Panc1 (cell line): ENCODE measurements around the gene OSTF1. TPM values are rescaled to one million over a fixed set of nuclear protein-coding genes. Genes with fewer than 3 reads are reported as not detected.

ENCODE experiments used
- ATAC-seq: fragments of 200-7000 bp; cut with Tn5 transposase; 2 replicates; pipeline ENCODE4 v1.9.1; 2020; ENCODE audit warnings: mild to moderate bottlenecking, moderate library complexity
- BruUV-seq: library from RNA; stranded (reverse); fragments of 400-500 nt; replicated peaks from 2 replicates; lab custom pipeline; 2021; lab: Mats Ljungman, UMichigan
- CTCF ChIA-PET: fragments of 300-600 bp; sonication (Branson Sonifier 250); formaldehyde crosslinking; loops from one replicate; lab custom pipeline; 2022; ENCODE audit warnings: antibody characterized with exemption; lab: Charles Lee
- POLR2A ChIA-PET: fragments of 300-600 bp; sonication (Branson Sonifier 250); formaldehyde crosslinking; loops from one replicate; lab custom pipeline; 2022; ENCODE audit warnings: antibody characterized with exemption; lab: Charles Lee
- DNase-seq: peaks from one replicate; pipeline ENCODE4 v3.0.0-alpha.2; 2010; ENCODE audit warnings: low read depth, low spot score
- H3K27ac ChIP-seq: 2 replicates; pipeline ENCODE4 v1.5.1; 2011; ENCODE audit warnings: mild to moderate bottlenecking, low read length, inconsistent platforms
- H3K27me3 ChIP-seq: fragments of 200-500 bp; sonication (Bioruptor generic); 2 replicates; pipeline ENCODE4 v1.6.0; 2014; ENCODE audit warnings: low read length, inconsistent platforms; ENCODE audit not compliant: control insufficient read depth, insufficient read depth
- H3K36me3 ChIP-seq: fragments of 200-500 bp; sonication (Bioruptor generic); 2 replicates; pipeline ENCODE4 v1.5.1; 2014; ENCODE audit warnings: inconsistent platforms, mild to moderate bottlenecking, low read length, moderate library complexity; ENCODE audit not compliant: control insufficient read depth, insufficient read depth
- H3K4me1 ChIP-seq: 2 replicates; pipeline ENCODE4 v1.5.1; 2011; ENCODE audit warnings: inconsistent platforms, mild to moderate bottlenecking, low read length, moderate library complexity; ENCODE audit not compliant: control insufficient read depth, insufficient read depth
- H3K4me3 ChIP-seq, 2 experiments: 2 replicates each; pipeline ENCODE4 v1.5.1; 2011 to 2012; ENCODE audit warnings: low read depth in 2 of 2, low read length in 2 of 2, mild to moderate bottlenecking in 2 of 2, inconsistent platforms in 1 of 2, moderate library complexity in 1 of 2
- H3K9me3 ChIP-seq: fragments of 200-500 bp; sonication (Bioruptor generic); 2 replicates; pipeline ENCODE4 v1.5.1; 2014; ENCODE audit warnings: low read depth, mild to moderate bottlenecking, inconsistent platforms, low read length, moderate library complexity; ENCODE audit not compliant: control insufficient read depth, insufficient read depth
- POLR2AphosphoS5 ChIP-seq: IDR thresholded peaks from 2 replicates; pipeline ENCODE4 v1.6.1; 2012; ENCODE audit warnings: mild to moderate bottlenecking, low read depth, low read length, moderate library complexity
- SIN3A ChIP-seq: IDR thresholded peaks from 2 replicates; pipeline ENCODE4 v1.6.1; 2012; ENCODE audit warnings: low read depth, mild to moderate bottlenecking, low read length, moderate library complexity, borderline replicate concordance; ENCODE audit not compliant: insufficient read depth
- TCF7L2 ChIP-seq: IDR thresholded peaks from 2 replicates; pipeline ENCODE4 v1.6.1; 2011; ENCODE audit warnings: mild to moderate bottlenecking, low read depth, low read length, inconsistent platforms
- in situ Hi-C: cut with HindIII; loops from 2 replicates; pipeline ENCODE4 v1.10.0; 2016; ENCODE audit warnings: low sequenced_read_pairs, low pct_unique_long_range_greater_than_20kb
- intact Hi-C: fragments of 100-400 bp; cut with micrococcal nuclease; formaldehyde crosslinking; loops from one replicate; pipeline ENCODE4 v1.10.0; 2022; ENCODE audit not compliant: unreplicated experiment
- total RNA-seq: library from RNA; stranded (reverse); gene quantifications from one replicate; pipeline ENCODE4 v1.2.1, GENCODE V29; 2021; ENCODE audit not compliant: unreplicated experiment
- TF ChIP-seq, protein P1 (sequence below), 2 experiments: IDR thresholded peaks; 2 replicates each; pipeline ENCODE4 v1.6.1; 2011 to 2012; ENCODE audit warnings: low read depth in 2 of 2, control low read depth in 1 of 2, low read length in 1 of 2, mild to moderate bottlenecking in 1 of 2, moderate library complexity in 1 of 2; ENCODE audit not compliant: insufficient read depth in 1 of 2
- TF ChIP-seq, protein P2 (sequence below): fragments of 450-650 bp; IDR thresholded peaks from 2 replicates; pipeline ENCODE4 v1.5.1; 2017; ENCODE audit warnings: mild to moderate bottlenecking

OSTF1 gene
- total RNA-seq, 1 experiment from 2014 or later = 24.6 TPM

DNA sequence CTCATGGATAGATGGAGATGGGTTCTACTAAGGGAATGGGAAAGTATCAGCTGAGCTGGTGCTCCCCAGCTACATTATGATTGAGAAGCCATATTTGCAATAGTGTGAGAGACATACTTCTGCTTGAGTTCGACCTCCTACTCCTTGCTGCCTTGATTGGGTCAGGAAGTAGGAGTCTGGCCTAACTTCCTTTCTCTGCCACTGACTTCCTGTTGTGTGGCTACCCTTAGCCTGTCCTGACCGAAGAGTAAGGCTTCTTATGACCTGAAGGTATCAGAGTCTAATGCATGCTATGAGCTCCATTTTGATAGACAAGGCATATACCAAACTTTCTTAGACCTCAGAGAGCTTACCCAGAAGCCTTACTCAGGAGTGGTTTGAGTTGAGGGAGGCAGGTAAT lies 53.9 kb downstream of the OSTF1 start:
- Histone ChIP-seq H3K36me3 (no peaks in the 10 kb centered on the region), H3K4me3 (no peak overlapping the region), H3K27me3 (no peaks in the 10 kb centered on the region), H3K4me1 (no peaks in the 10 kb centered on the region), H3K27ac (no peak overlapping the region), H3K9me3 (no peaks in the 10 kb centered on the region)
- intact Hi-C loops = no loop called here
- in situ Hi-C loops = no loop called here
- CTCF ChIA-PET = no interaction called here
- BruUV-seq = no TSS peak
- TF ChIP-seq POLR2AphosphoS5 = no peak
- TF ChIP-seq, protein P1, sequence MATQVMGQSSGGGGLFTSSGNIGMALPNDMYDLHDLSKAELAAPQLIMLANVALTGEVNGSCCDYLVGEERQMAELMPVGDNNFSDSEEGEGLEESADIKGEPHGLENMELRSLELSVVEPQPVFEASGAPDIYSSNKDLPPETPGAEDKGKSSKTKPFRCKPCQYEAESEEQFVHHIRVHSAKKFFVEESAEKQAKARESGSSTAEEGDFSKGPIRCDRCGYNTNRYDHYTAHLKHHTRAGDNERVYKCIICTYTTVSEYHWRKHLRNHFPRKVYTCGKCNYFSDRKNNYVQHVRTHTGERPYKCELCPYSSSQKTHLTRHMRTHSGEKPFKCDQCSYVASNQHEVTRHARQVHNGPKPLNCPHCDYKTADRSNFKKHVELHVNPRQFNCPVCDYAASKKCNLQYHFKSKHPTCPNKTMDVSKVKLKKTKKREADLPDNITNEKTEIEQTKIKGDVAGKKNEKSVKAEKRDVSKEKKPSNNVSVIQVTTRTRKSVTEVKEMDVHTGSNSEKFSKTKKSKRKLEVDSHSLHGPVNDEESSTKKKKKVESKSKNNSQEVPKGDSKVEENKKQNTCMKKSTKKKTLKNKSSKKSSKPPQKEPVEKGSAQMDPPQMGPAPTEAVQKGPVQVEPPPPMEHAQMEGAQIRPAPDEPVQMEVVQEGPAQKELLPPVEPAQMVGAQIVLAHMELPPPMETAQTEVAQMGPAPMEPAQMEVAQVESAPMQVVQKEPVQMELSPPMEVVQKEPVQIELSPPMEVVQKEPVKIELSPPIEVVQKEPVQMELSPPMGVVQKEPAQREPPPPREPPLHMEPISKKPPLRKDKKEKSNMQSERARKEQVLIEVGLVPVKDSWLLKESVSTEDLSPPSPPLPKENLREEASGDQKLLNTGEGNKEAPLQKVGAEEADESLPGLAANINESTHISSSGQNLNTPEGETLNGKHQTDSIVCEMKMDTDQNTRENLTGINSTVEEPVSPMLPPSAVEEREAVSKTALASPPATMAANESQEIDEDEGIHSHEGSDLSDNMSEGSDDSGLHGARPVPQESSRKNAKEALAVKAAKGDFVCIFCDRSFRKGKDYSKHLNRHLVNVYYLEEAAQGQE (IDR thresholded peaks at IDR 0.05; ENCODE audit: insufficient read depth in 1 of 2, low read depth in 2 of 2, low read length in 1 of 2) = no peak
- TF ChIP-seq SIN3A = no peak
- TF ChIP-seq TCF7L2 = no peak
- TF ChIP-seq, protein P2, sequence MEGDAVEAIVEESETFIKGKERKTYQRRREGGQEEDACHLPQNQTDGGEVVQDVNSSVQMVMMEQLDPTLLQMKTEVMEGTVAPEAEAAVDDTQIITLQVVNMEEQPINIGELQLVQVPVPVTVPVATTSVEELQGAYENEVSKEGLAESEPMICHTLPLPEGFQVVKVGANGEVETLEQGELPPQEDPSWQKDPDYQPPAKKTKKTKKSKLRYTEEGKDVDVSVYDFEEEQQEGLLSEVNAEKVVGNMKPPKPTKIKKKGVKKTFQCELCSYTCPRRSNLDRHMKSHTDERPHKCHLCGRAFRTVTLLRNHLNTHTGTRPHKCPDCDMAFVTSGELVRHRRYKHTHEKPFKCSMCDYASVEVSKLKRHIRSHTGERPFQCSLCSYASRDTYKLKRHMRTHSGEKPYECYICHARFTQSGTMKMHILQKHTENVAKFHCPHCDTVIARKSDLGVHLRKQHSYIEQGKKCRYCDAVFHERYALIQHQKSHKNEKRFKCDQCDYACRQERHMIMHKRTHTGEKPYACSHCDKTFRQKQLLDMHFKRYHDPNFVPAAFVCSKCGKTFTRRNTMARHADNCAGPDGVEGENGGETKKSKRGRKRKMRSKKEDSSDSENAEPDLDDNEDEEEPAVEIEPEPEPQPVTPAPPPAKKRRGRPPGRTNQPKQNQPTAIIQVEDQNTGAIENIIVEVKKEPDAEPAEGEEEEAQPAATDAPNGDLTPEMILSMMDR = no peak
- ATAC-seq (no peak), DNase-seq (no peak)
- POLR2A ChIA-PET = no interaction called here

DNA sequence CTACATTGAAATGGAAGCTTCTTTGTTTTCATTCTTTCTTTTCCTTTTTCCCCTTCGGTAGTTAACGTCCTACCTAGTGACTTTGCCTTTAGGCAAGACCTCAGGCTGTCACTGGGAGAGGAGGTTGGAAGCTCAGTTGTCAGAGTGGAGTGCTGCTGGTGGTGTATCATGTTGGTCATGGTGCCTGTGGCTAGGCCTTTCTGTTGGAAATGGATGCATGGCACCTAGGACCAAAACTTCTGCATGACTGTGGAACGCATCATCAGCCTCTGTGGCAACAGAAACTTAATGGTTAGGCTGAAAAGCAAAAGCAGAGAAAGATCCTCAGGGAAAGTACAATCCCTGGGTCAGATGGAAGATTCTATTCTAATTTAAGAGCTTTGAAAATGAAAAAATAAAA lies 57.9 kb downstream of the OSTF1 start:
- H3K4me3 ChIP-seq = no peak overlapping the region
- TF ChIP-seq POLR2AphosphoS5 = no peak
- TF ChIP-seq, protein P2 = no peak
- TF ChIP-seq, protein P1 (IDR thresholded peaks at IDR 0.05; ENCODE audit: insufficient read depth in 1 of 2, low read depth in 2 of 2, low read length in 1 of 2) = no peak
- TF ChIP-seq TCF7L2 = no peak
- no peak for TF ChIP-seq SIN3A
- DNase-seq = no peak
- no TSS peak for BruUV-seq
- intact Hi-C loops (no loop called here), in situ Hi-C loops (no loop called here)
- H3K27ac ChIP-seq = no peak overlapping the region
- ChIA-PET POLR2A (no interaction called here), CTCF (no interaction called here)
- no peaks in the 10 kb centered on the region for H3K4me1 ChIP-seq
- no peaks in the 10 kb centered on the region for H3K9me3 ChIP-seq
- no peak for ATAC-seq
- H3K36me3 ChIP-seq = no peaks in the 10 kb centered on the region
- no peaks in the 10 kb centered on the region for H3K27me3 ChIP-seq
